Astrocyte of the spinal cord (primary cell): ENCODE data around the gene FGD3.

Source experiments
- DNase-seq: peaks from one replicate; pipeline ENCODE4 v3.0.0; 2011; ENCODE audit warnings: low read depth, low spot score
- H3K4me3 ChIP-seq: 2 replicates; pipeline ENCODE4 v1.5.1; 2011; ENCODE audit warnings: low read depth, mild to moderate bottlenecking, low read length, moderate library complexity
- in situ Hi-C: cut with HindIII; loops from 2 replicates; pipeline ENCODE4 v1.10.0; 2017; ENCODE audit warnings: low sequenced_read_pairs
- TF ChIP-seq, protein P1 (sequence below): IDR thresholded peaks from 2 replicates; pipeline ENCODE4 v1.5.1; 2012; ENCODE audit warnings: low read depth, mild to moderate bottlenecking, low read length, inconsistent platforms

Gene FGD3

DNA sequence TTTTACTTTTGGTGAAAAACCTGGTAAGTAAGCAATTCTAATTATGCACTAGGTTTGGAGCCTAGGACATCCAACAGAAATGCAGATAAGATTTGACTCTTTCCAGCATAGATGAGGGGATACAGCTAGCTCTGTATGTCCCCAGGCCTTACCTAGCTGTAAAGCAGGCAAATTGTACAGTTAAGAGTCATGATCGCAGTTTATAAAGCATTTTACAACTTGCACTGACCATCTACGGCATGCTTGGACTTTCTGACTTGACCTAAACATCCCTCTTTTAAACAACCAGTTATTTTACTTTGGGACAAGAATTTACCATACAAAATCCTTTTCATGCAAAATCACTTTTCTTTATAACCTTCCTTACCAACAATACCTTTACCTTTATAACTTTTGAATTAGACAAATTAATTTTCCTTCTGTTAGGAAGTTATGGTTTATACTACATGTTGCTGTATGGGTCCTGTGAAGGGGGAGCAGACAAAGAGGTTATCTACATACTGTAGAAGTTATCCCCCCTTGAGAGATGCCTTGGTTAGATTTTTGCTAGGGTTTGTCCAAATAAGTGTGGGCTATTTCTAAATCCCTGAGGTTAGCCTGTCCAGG is 36.8 kb downstream of the FGD3 start:
- in situ Hi-C loops, result no loop called here
- TF ChIP-seq, protein P1, sequence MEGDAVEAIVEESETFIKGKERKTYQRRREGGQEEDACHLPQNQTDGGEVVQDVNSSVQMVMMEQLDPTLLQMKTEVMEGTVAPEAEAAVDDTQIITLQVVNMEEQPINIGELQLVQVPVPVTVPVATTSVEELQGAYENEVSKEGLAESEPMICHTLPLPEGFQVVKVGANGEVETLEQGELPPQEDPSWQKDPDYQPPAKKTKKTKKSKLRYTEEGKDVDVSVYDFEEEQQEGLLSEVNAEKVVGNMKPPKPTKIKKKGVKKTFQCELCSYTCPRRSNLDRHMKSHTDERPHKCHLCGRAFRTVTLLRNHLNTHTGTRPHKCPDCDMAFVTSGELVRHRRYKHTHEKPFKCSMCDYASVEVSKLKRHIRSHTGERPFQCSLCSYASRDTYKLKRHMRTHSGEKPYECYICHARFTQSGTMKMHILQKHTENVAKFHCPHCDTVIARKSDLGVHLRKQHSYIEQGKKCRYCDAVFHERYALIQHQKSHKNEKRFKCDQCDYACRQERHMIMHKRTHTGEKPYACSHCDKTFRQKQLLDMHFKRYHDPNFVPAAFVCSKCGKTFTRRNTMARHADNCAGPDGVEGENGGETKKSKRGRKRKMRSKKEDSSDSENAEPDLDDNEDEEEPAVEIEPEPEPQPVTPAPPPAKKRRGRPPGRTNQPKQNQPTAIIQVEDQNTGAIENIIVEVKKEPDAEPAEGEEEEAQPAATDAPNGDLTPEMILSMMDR, result no peak

DNA sequence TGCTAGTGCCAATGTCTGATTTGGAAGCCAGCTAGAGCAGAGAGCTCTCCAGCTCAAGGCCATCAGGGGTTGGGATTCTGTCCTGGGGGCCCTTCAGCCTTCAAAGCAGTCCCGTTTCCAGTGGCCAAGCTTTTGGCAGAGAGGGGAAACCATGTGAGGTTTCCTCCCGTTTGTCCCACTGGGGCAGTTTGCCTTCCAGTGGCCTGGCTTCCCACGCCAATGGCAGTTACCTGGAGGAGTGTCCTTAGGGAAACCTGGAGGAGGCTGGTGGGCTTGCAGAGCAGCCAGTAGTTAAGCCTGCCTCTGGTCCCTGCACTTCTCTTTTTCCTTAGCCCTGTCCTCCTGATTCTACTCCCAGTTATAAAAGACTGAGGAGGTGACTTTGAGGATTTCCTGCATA is 37.7 kb downstream of the FGD3 start:
- no peak for DNase-seq
- H3K4me3 ChIP-seq, result no peak overlapping the region
- TF ChIP-seq, protein P1, result no peak
- in situ Hi-C loops, result no loop called here

More for the DNA sequence above, 36.8 kb downstream of the FGD3 start:
- no peak overlapping the region for H3K4me3 ChIP-seq
- DNase-seq, result peak; percentile 27

DNA sequence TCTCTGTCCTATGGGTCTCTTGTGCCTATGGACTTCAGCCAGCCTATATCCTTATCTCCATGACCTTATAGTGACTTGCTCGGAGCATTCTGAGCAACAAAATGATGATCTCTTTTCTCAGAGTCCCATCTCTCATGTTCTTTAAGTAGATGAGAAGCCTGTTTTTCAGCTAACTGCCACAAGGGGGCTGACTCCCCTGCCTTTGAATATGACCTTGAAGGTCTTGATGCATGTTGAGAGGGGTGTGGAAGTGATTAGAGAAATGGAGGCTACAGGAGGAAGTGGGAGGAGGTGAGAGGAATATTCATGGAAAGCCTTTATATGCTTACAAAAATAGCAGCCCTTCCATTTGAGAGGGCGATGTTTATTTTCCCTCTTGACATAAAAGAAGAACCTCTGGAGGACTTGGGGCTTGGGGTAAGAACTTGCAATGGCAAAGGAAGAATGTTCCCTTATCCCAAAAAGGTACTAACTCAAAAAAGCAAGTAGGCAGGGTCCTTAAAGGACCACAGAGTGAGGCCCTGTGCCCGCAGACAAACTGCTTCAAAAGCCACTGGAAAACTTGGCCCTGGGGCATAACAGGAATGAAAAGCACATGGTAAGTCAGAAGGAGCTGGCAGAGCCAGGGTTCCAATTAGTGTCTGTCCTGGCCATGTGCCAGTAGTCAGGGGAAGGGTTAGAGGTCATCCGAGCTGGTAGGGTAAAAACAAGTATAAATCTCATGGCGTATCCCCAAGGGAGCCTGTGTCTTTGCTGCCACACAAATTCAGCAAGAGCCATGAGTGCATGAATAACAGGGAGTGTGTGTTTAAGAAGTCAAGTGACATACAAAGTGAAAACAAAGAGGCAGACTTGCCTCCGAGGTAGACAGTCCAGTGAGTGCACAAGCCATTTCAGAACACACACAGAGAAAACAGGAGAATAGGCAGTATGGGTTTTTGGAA is 39.1 kb downstream of the FGD3 start:
- no peak overlapping the region for H3K4me3 ChIP-seq
- no peak for DNase-seq
- in situ Hi-C loops, result no loop called here
- TF ChIP-seq, protein P1, result peak; percentile 45

DNA sequence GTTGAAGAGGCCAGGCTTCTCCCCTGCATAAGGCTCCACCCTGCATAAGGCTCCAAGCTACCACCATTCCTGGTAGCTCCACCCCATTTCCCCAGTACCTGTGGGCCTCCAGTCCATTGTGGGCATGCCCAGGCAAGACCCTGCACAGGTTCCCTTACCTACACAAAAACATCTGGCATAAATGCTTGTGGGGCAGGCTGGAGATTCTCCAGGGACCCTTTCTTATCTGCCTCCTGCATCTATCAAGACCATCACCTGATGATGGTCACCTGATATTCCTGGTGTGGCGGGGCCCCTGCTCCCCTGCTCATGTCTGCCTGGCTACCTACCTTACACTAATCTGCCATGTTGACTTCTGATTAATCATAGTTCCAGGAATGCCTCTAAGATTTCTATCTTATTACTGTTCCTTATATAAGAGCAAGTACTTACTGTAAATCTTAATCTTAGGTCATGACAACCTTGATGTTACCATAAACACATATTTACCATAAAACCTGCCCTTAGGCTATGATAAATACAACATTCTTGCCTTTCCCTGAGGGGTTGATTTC is 41.0 kb downstream of the FGD3 start:
- no peak overlapping the region for H3K4me3 ChIP-seq
- DNase-seq, result no peak
- in situ Hi-C loops, result no loop called here
- TF ChIP-seq, protein P1, result no peak

DNA sequence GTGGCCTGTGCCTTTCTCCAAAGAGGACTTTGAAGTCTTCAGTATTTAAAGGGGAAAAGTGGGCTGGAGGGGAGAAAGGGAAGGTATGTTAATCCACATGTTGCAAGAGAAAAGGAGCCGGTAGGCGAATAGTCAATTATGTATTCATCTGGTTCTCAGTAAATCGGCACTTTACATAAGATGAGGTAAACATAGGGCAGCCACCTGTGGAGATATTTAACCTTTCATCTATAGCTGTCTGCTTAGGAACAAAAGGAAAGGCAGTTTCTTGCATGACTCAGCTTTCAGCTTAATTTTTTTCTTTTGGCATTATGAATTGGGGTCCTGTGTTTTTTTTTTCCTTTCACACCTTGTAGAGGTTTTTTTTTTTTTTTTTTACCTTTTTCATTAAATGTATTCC is 42.2 kb downstream of the FGD3 start:
- in situ Hi-C loops, result no loop called here
- TF ChIP-seq, protein P1, result no peak
- DNase-seq, result no peak
- H3K4me3 ChIP-seq, result no peak overlapping the region

DNA sequence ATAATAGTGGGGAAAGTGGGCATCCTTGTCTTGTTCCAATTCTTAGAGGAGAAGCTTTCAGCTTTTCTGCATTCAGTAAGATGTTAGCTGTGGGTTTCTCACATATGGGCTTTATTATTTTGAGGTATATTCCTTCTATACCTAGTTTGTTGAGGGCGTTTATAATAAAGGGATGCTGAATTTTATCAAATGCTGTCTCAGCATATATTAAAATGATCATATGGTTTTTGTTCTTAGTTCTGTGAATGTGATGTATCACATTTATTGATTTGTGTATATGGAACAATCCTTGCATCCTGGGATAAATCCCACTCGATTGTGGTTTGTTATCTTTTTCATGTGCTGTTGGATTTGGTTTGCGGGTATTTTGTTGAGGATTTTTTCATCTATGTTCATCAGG is 43.1 kb downstream of the FGD3 start:
- no peak for DNase-seq
- no peak overlapping the region for H3K4me3 ChIP-seq
- TF ChIP-seq, protein P1, result no peak
- in situ Hi-C loops, result no loop called here
